IMR-90 (cell line): ENCODE results near the gene TNP1. TPM values are rescaled to one million over a fixed set of nuclear protein-coding genes. Genes with fewer than 3 reads are reported as not detected.

Experiments
- ATAC-seq: fragments of 200-7000 bp; cut with Tn5 transposase; 2 replicates; pipeline ENCODE4 v1.9.1; 2020; ENCODE audit warnings: low read depth, mild to moderate bottlenecking, moderate library complexity
- BruUV-seq: library from RNA; stranded (reverse); fragments of 400-500 nt; replicated peaks from 2 replicates; lab custom pipeline; 2021; lab: Mats Ljungman, UMichigan
- CTCF ChIA-PET: fragments of 300-600 bp; formaldehyde crosslinking; extraction: SDS; loops from one replicate; lab custom pipeline; 2021; ENCODE audit warnings: antibody characterized with exemption; lab: Yijun Ruan, JAX
- POLR2A ChIA-PET: fragments of 300-600 bp; sonication (Branson Sonifier 250); formaldehyde crosslinking; loops from one replicate; lab custom pipeline; 2022; ENCODE audit warnings: antibody characterized with exemption; ENCODE audit not compliant: unreplicated experiment; lab: Charles Lee
- DNase-seq: peaks from one replicate; pipeline ENCODE4 v3.0.0; 2013
- H2AFZ ChIP-seq: replicated peaks from 2 replicates; pipeline ENCODE3; 2013; ENCODE audit warnings: low read length, mild to moderate bottlenecking; ENCODE audit not compliant: poor library complexity
- H2AK5ac ChIP-seq: 2 replicates; pipeline ENCODE4 v1.6.1; 2013; ENCODE audit warnings: low read depth, low read length, inconsistent platforms
- H2AK9ac ChIP-seq: replicated peaks from 2 replicates; pipeline ENCODE3; 2013; ENCODE audit warnings: mild to moderate bottlenecking, low read depth, low read length, moderate library complexity; ENCODE audit not compliant: poor library complexity
- H2BK120ac ChIP-seq: 2 replicates; pipeline ENCODE4 v1.6.1; 2013; ENCODE audit warnings: low read depth, low read length, inconsistent platforms
- H2BK15ac ChIP-seq: 3 replicates; pipeline ENCODE4 v1.6.1; 2013; ENCODE audit warnings: low read depth, low read length, inconsistent platforms
- H2BK20ac ChIP-seq: 2 replicates; pipeline ENCODE4 v1.6.1; 2013; ENCODE audit warnings: low read depth, mild to moderate bottlenecking, inconsistent platforms, low read length, moderate library complexity
- H2BK5ac ChIP-seq: 2 replicates; pipeline ENCODE4 v1.6.1; 2013; ENCODE audit warnings: mild to moderate bottlenecking, low read depth, low read length, inconsistent platforms; ENCODE audit not compliant: poor library complexity, severe bottlenecking
- H3K14ac ChIP-seq: replicated peaks from 2 replicates; pipeline ENCODE4 v1.6.1; 2013; ENCODE audit warnings: low read depth, low read length, inconsistent platforms
- H3K18ac ChIP-seq: 2 replicates; pipeline ENCODE4 v1.6.1; 2013; ENCODE audit warnings: low read depth, low read length, control low read depth
- H3K23ac ChIP-seq: 2 replicates; pipeline ENCODE4 v1.6.1; 2013; ENCODE audit warnings: low read depth, low read length, inconsistent platforms
- H3K27ac ChIP-seq: 2 replicates; pipeline ENCODE4 v1.5.1; 2013; ENCODE audit warnings: mild to moderate bottlenecking, control low read depth, low read length; ENCODE audit not compliant: insufficient read depth
- H3K27me3 ChIP-seq: 2 replicates; pipeline ENCODE4 v1.6.1; 2013; ENCODE audit warnings: low read length; ENCODE audit not compliant: control insufficient read depth, insufficient read depth
- H3K36me3 ChIP-seq: 2 replicates; pipeline ENCODE4 v1.6.1; 2013; ENCODE audit warnings: low read length, mixed read lengths; ENCODE audit not compliant: control insufficient read depth, insufficient read depth
- H3K4ac ChIP-seq: 2 replicates; pipeline ENCODE4 v1.6.1; 2013; ENCODE audit warnings: low read depth, low read length, inconsistent platforms
- H3K4me1 ChIP-seq: 2 replicates; pipeline ENCODE4 v1.6.1; 2013; ENCODE audit warnings: low read length, mixed read lengths; ENCODE audit not compliant: control insufficient read depth, insufficient read depth
- H3K4me2 ChIP-seq: 2 replicates; pipeline ENCODE4 v1.6.1; 2013; ENCODE audit warnings: low read depth, mild to moderate bottlenecking, control low read depth, low read length, moderate library complexity
- H3K4me3 ChIP-seq: 2 replicates; pipeline ENCODE4 v1.5.1; 2013; ENCODE audit warnings: low read depth, mild to moderate bottlenecking, control low read depth, low read length, moderate library complexity; ENCODE audit not compliant: insufficient read depth
- H3K56ac ChIP-seq: 2 replicates; pipeline ENCODE4 v1.6.1; 2013; ENCODE audit warnings: low read length, inconsistent platforms; ENCODE audit not compliant: insufficient read depth; ENCODE audit errors: extremely low read depth
- H3K79me1 ChIP-seq, 2 experiments: 2 replicates each; pipeline ENCODE4 v1.6.1; 2013; ENCODE audit warnings: low read length in 2 of 2, inconsistent platforms in 1 of 2, low read depth in 1 of 2
- H3K9ac ChIP-seq: 2 replicates; pipeline ENCODE4 v1.6.1; 2013; ENCODE audit warnings: low read depth, low read length, control low read depth
- H3K9me1 ChIP-seq: 2 replicates; pipeline ENCODE4 v1.6.1; 2013; ENCODE audit warnings: low read length, inconsistent platforms; ENCODE audit not compliant: insufficient read depth
- H3K9me3 ChIP-seq: 2 replicates; pipeline ENCODE4 v1.6.1; 2013; ENCODE audit warnings: low read length; ENCODE audit not compliant: control insufficient read depth, insufficient read depth
- H4K20me1 ChIP-seq: 2 replicates; pipeline ENCODE4 v1.6.1; 2013; ENCODE audit warnings: low read length, inconsistent platforms; ENCODE audit not compliant: insufficient read depth
- H4K5ac ChIP-seq: 2 replicates; pipeline ENCODE4 v1.6.1; 2013; ENCODE audit warnings: mild to moderate bottlenecking, low read depth, low read length, control low read depth
- H4K8ac ChIP-seq, 2 experiments: 2 replicates each; pipeline ENCODE4 v1.6.1; 2013; ENCODE audit warnings: low read depth in 2 of 2, low read length in 2 of 2, control low read depth in 1 of 2, inconsistent platforms in 1 of 2
- H4K91ac ChIP-seq: 2 replicates; pipeline ENCODE4 v1.6.1; 2013; ENCODE audit warnings: low read depth, low read length, inconsistent platforms; ENCODE audit not compliant: insufficient read depth
- CEBPB ChIP-seq: IDR thresholded peaks from 2 replicates; pipeline ENCODE4 v1.6.1; 2012; ENCODE audit warnings: low read depth, low read length, improper control_type of control experiment
- WGBS, 2 experiments: methylation state at CpG; one replicate each; pipeline versions ENCODE4 v1.1.5 to v1.1.7; 2013; ENCODE audit warnings: missing lambda C conversion rate in 2 of 2; ENCODE audit not compliant: insufficient read length in 1 of 2; ENCODE audit errors: extremely low coverage in 2 of 2; 5-methylcytosine and 5-hydroxymethylcytosine counted together
- dilution Hi-C: fragments of 300-500 bp; cut with HindIII; formaldehyde crosslinking; loops from one replicate; pipeline ENCODE4 v1.14.3; 2018; ENCODE audit warnings: low sequenced_read_pairs; ENCODE audit not compliant: unreplicated experiment
- in situ Hi-C: fragments of 300-500 bp; cut with MboI; formaldehyde crosslinking; loops from 3 replicates; pipeline ENCODE4 v1.14.3; 2019; ENCODE audit warnings: low sequenced_read_pairs, inconsistent platforms, mixed read lengths
- intact Hi-C: fragments of 100-400 bp; cut with micrococcal nuclease; formaldehyde crosslinking; loops from 2 replicates; pipeline ENCODE4 v1.10.0; 2022
- polyA plus RNA-seq, 3 experiments: library from polyadenylated mRNA; depleted of rRNA; stranded (reverse); fragments of >200 nt; gene quantifications; 2 replicates each; pipeline ENCODE4 v1.2.3, GENCODE V29; 2012; ENCODE audit warnings: low replicate concordance in 1 of 3
- total RNA-seq: library from RNA; depleted of rRNA; stranded (reverse); fragments of >200 nt; gene quantifications from 2 replicates; pipeline ENCODE4 v1.2.3, GENCODE V29; 2012

The TNP1 gene
- total and polyA plus RNA-seq, 2 of the 4 experiments (the other 2 are of a cell fraction) = not detected

- Histone ChIP-seq H2BK15ac (no peak overlapping the region), H3K18ac (no peak overlapping the region), H3K4me1 (peaks cover 2% of the 10 kb centered on the region; the same call in 1 of the 2 replicates), H3K4me2 (no peak overlapping the region), H2BK5ac (no peak overlapping the region), H4K5ac (no peak overlapping the region), H3K36me3 (no peaks in the 10 kb centered on the region), H2AK5ac (no peak overlapping the region), H4K8ac (no peak overlapping the region), H2BK120ac (no peak overlapping the region), H2AK9ac (no peak overlapping the region), H3K9me1 (no peaks in the 10 kb centered on the region), H4K91ac (no peak overlapping the region), H4K20me1 (no peaks in the 10 kb centered on the region), H3K9ac (no peak overlapping the region), H3K9me3 (peaks cover 2% of the 10 kb centered on the region), H3K4ac (no peak overlapping the region), H2BK20ac (no peak overlapping the region), H3K23ac (no peak overlapping the region), H3K4me3 (no peak overlapping the region), H3K56ac (no peak overlapping the region), H2AFZ (no peak overlapping the region), H3K27ac (no peak overlapping the region), H3K27me3 (no peaks in the 10 kb centered on the region), H3K79me1 (no peaks in the 10 kb centered on the region), H3K14ac (no peak overlapping the region)
- no peak for TF ChIP-seq CEBPB
- in situ Hi-C loops (no loop called here), intact Hi-C loops (no loop called here), dilution Hi-C loops (no loop called here)
- no TSS peak for BruUV-seq
- DNase-seq = no peak
- WGBS, 2 experiments = no CpG with 5 or more reads among the region's 1 CpG
- no peak for ATAC-seq
- POLR2A ChIA-PET = no interaction called here
- CTCF ChIA-PET = no interaction called here
These were observed 45.1 kb upstream of the TNP1 start for GRCh38 chr2:216904974-216905373.
